Measurements from ENCODE around the gene GNG4. TPM values are rescaled to one million over a fixed set of nuclear protein-coding genes. Genes with fewer than 3 reads are reported as not detected.
A peak's percentile ranks its signal among the peaks of the same experiment; 100 is the strongest.
"Not testable (repeated sequence)": the region's sequence is repeated elsewhere in the genome, so short reads cannot be mapped to it uniquely, and the experiment has no call there.

GNG4 gene
- total RNA-seq, 1 donor: 7.3 TPM

GRCh38 chr1:235601104-235601503, 48.5 kb downstream of the GNG4 start:
- DNase-seq (ENCODE audit: low read depth): peak; percentile 18
- TF ChIP-seq, protein P1, sequence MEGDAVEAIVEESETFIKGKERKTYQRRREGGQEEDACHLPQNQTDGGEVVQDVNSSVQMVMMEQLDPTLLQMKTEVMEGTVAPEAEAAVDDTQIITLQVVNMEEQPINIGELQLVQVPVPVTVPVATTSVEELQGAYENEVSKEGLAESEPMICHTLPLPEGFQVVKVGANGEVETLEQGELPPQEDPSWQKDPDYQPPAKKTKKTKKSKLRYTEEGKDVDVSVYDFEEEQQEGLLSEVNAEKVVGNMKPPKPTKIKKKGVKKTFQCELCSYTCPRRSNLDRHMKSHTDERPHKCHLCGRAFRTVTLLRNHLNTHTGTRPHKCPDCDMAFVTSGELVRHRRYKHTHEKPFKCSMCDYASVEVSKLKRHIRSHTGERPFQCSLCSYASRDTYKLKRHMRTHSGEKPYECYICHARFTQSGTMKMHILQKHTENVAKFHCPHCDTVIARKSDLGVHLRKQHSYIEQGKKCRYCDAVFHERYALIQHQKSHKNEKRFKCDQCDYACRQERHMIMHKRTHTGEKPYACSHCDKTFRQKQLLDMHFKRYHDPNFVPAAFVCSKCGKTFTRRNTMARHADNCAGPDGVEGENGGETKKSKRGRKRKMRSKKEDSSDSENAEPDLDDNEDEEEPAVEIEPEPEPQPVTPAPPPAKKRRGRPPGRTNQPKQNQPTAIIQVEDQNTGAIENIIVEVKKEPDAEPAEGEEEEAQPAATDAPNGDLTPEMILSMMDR (IDR thresholded peaks at IDR 0.05; ENCODE audit: insufficient read depth, low read depth, low read length): peak; percentile 46
- no peak overlapping the region for H3K4me3 ChIP-seq (ENCODE audit: low read depth, low read length)

DNA sequence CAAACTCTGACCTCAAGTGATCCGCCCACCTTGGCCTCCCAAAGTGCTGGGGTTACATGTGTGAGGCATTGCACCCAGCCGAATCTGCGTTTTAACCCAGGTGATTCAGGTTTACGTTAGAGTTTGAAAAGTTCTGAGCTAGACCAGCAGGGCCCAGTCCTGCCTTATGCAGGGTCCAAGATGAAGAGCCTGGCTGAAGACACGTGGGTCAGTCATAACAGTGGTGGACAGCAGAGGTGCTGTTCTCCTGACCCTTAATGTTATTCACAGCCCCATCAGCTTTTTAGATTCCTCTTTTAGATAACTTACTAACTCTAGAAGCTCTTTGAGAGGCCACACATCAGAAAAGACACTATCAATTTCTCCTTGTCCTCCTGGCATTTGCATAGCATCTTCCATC, 50.0 kb downstream of the GNG4 start:
- H3K4me3 ChIP-seq (ENCODE audit: low read depth, low read length): no peak overlapping the region
- no peak for DNase-seq (ENCODE audit: low read depth)
- TF ChIP-seq, protein P1 (IDR thresholded peaks at IDR 0.05; ENCODE audit: insufficient read depth, low read depth, low read length): no peak

DNA sequence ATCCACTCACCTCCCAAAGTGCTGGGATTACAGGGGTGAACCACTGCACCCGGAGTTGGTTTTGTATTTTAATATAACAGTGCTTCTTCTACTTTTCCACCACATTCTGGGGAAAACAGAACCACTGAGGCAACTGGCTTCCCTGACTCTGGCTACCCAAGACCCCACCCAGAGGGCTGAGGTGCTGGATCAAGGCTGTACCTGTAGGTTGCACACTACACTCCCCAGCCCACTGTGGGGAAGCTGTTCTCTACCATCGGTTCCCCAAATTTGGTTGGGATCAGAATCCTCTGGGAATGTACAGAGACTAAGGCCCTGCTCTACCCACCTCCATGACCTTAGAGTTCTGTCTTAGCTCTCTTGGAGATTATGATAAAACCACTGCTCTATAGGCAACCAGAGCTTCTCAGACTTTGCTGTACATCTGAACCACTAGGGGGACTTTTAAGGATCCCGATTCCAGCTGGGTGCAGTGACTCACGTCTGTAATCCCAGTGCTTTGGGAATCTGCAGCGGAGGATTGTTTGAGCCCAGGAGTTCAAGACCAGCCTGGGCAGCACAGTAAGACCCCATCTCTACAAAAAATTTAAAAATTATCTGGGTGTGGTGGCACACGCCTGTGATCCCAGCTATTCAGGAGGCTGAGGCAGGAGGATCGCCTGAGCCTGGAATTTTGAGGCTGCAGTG, 51.6 kb downstream of the GNG4 start:
- TF ChIP-seq, protein P1 (IDR thresholded peaks at IDR 0.05; ENCODE audit: insufficient read depth, low read depth, low read length): peak; percentile 68
- DNase-seq (ENCODE audit: low read depth): peak; percentile 65
- no peak overlapping the region for H3K4me3 ChIP-seq (ENCODE audit: low read depth, low read length)

- no peak for DNase-seq (ENCODE audit: low read depth)
- TF ChIP-seq, protein P1 (IDR thresholded peaks at IDR 0.05; ENCODE audit: insufficient read depth, low read depth, low read length): no peak
- H3K4me3 ChIP-seq (ENCODE audit: low read depth, low read length): no peak overlapping the region
Observed at GRCh38 chr1:235595079-235595478, 54.5 kb downstream of the GNG4 start.

DNA sequence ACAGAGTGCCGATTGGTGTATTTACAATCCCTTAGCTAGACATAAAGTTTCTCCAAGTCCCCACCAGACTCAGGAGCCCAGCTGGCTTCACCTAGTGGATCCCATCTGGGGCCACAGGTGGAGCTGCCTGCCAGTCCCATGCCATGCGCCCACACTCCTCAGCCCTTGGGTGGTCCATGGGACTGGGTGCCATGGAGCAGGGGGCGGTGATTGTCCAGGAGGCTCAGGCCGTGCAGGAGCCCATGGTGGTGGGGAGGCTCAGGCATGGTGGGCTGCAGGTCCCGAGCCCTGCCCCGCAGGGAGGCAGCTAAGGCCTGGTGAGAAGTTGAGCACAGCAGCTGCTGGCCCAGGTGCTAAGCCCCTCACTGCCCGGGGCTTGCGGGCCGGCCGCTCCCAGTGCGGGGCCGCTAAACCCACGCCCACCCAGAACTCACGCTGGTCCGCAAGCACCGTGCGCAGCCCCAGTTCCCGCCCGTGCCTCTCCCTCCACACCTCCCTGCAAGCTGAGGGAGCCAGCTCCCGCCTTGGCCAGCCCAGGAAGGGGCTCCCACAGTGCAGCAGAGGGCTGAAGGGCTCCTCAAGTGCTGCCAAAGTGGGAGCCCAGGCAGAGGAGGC, 55.2 kb downstream of the GNG4 start:
- not testable (repeated sequence) for H3K4me3 ChIP-seq (ENCODE audit: low read depth, low read length); DNase-seq (ENCODE audit: low read depth)

DNA sequence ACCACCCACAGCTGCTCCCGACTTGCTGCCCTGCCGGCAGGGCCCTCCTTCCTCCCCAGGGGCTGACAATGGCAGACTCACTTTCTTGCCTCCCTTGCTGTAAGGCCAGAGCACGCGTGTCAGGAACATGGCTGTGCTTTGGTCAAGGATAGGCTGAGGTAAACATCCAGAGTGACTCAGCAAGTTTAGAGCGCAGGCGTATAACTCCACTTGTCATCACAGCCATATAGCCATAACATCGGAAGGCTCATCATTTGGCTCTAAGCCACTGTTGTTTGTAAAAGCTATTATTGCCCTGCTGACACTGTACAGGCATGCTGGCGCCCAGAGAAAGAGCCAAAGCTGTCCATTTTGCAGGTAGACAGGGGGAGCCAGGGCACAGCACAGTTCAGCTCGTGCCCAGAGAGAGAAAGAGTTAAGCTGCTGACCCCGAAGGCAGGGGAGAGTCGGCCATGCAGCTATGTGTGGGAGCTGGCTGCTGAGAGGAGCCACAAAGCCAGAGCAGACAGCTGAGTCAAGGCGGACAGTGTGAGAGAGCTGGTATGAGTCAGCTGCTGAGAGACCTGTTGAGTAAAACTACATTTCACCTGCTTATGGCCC, 60.6 kb downstream of the GNG4 start:
- TF ChIP-seq, protein P1 (IDR thresholded peaks at IDR 0.05; ENCODE audit: insufficient read depth, low read depth, low read length): no peak
- DNase-seq (ENCODE audit: low read depth): peak; percentile 82
- H3K4me3 ChIP-seq (ENCODE audit: low read depth, low read length): no peak overlapping the region

DNA sequence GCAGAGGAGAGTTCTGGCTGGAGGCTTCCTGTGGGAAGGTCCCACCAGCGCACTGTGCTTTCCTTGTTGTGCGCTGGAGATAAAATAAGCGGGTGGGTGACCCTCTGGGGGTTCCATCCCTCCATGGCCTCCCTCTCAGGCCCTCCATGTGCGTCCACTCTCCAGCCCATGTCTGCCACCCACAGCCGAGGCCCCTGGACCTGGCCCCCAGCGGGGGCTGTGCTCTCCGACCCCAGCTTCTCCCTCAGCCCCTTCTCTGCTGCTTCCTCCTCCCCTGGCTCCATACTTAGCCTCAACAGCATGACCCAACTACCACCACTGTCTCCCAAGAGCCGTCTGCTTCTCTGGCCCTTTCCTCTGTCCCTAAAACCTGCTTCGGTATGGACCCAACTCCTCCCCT, 61.4 kb downstream of the GNG4 start:
- TF ChIP-seq, protein P1 (IDR thresholded peaks at IDR 0.05; ENCODE audit: insufficient read depth, low read depth, low read length): no peak
- no peak overlapping the region for H3K4me3 ChIP-seq (ENCODE audit: low read depth, low read length)

More for the DNA sequence above, 61.4 kb downstream of the GNG4 start:
- DNase-seq (ENCODE audit: low read depth): no peak
